22Rv1 (cell line): Measurements from ENCODE around the gene DUSP16.

Experiments used
- ZFX ChIP-seq: fragments of 450-650 bp; IDR thresholded peaks from 2 replicates; pipeline ENCODE4 v1.6.1; 2017; ENCODE audit warnings: antibody characterized with exemption, borderline replicate concordance
- TF ChIP-seq, protein P1 (sequence below): fragments of 450-650 bp; IDR thresholded peaks from 2 replicates; pipeline ENCODE4 v1.5.1; 2017; ENCODE audit warnings: mild to moderate bottlenecking

- TF ChIP-seq, protein P1, sequence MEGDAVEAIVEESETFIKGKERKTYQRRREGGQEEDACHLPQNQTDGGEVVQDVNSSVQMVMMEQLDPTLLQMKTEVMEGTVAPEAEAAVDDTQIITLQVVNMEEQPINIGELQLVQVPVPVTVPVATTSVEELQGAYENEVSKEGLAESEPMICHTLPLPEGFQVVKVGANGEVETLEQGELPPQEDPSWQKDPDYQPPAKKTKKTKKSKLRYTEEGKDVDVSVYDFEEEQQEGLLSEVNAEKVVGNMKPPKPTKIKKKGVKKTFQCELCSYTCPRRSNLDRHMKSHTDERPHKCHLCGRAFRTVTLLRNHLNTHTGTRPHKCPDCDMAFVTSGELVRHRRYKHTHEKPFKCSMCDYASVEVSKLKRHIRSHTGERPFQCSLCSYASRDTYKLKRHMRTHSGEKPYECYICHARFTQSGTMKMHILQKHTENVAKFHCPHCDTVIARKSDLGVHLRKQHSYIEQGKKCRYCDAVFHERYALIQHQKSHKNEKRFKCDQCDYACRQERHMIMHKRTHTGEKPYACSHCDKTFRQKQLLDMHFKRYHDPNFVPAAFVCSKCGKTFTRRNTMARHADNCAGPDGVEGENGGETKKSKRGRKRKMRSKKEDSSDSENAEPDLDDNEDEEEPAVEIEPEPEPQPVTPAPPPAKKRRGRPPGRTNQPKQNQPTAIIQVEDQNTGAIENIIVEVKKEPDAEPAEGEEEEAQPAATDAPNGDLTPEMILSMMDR: peak; percentile 62
- no peak for TF ChIP-seq ZFX
Measured at GRCh38 chr12:12562585-12563261, at the start of gene DUSP16.
